ENCODE results near the gene WIPF2. TPM values are rescaled to one million over a fixed set of nuclear protein-coding genes. Genes with fewer than 3 reads are reported as not detected.

WIPF2 gene
- polyA plus RNA-seq, 2 of the 4 experiments (the other 2 are of a cell fraction), result 13.8 to 21.5 TPM

- TF ChIP-seq NFE2L2 (conservative IDR thresholded peaks at IDR 0.05; ENCODE audit: low read length) (no peak), ZSCAN20 (CRISPR knock-in tag; IDR thresholded peaks at IDR 0.05) (no peak), ESRRA (IDR thresholded peaks at IDR 0.05; ENCODE audit: borderline replicate concordance, low read length) (no peak), BHLHE40 (IDR thresholded peaks at IDR 0.05; ENCODE audit: low read depth, low read length) (no peak), CEBPB (IDR thresholded peaks at IDR 0.05) (no peak), PHF8 (IDR thresholded peaks at IDR 0.05; ENCODE audit: borderline replicate concordance, low read depth) (no peak), HEYL (CRISPR knock-in tag; IDR thresholded peaks at IDR 0.05) (no peak), HOXA7 (CRISPR knock-in tag; IDR thresholded peaks at IDR 0.05) (no peak), CBX8 (IDR thresholded peaks at IDR 0.05) (no peak), RARB (CRISPR knock-in tag; IDR thresholded peaks at IDR 0.05) (no peak)
- TF ChIP-seq, protein P1, sequence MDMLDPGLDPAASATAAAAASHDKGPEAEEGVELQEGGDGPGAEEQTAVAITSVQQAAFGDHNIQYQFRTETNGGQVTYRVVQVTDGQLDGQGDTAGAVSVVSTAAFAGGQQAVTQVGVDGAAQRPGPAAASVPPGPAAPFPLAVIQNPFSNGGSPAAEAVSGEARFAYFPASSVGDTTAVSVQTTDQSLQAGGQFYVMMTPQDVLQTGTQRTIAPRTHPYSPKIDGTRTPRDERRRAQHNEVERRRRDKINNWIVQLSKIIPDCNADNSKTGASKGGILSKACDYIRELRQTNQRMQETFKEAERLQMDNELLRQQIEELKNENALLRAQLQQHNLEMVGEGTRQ (IDR thresholded peaks at IDR 0.05), result no peak
- FAIRE-seq (no peak), ATAC-seq (no peak), DNase-seq (ENCODE audit: low read depth in 1 of 2, low spot score in 1 of 2) (no peak)
- CTCF ChIA-PET, result interaction anchor here (1.0 to 4.5 kb wide), 7 partner anchors 9 to 85 kb away, joined by 3 to 22 read pairs (median 4); partner anchors contain the start of gene WIPF2
- H3K9me3 ChIP-seq, result no peaks in the 10 kb centered on the region
- 91% methylated on average over 2 of the region's 2 CpGs for WGBS (ENCODE audit: missing lambda C conversion rate)
- H3K4me1 ChIP-seq, result peaks cover 36% of the 10 kb centered on the region
- H3K4me2 ChIP-seq, result no peak overlapping the region
- POLR2A ChIA-PET, result interaction anchor here (0.7 kb wide), 1 partner anchor 38 kb away, joined by 3 read pairs; no protein-coding TSS in a partner anchor
- H3K27ac ChIP-seq, result no peak overlapping the region
- H3K4me3 ChIP-seq, result no peak overlapping the region
Observed at GRCh38 chr17:40286473-40286872, 67.4 kb downstream of the WIPF2 start.

DNA sequence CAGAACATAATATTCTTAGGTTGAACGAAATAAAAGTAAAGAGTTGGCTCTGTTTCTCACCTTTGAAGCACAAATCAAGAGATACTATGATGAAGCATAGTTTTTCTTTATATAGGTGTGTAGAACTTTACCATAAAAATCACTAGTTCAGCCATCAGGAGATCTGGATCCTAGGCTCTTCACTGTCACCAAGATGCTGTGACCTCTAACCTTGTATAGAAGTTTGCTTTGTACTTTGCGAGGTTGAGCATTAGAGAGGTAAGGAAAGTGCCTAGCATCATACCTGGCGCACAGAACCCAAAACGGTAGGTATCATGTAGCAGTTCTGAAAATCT, 68.0 kb downstream of the WIPF2 start:
- WGBS (ENCODE audit: missing lambda C conversion rate), result 47% methylated on average over 4 of the region's 4 CpGs
- DNase-seq (ENCODE audit: low read depth in 1 of 2, low spot score in 1 of 2), result no peak
- no peaks in the 10 kb centered on the region for H3K9me3 ChIP-seq
- H3K4me3 ChIP-seq, result no peak overlapping the region
- no peak for TF ChIP-seq SMC3 (IDR thresholded peaks at IDR 0.05)
- TF ChIP-seq RAD21 (conservative IDR thresholded peaks at IDR 0.05 in 1 of 2, IDR thresholded peaks at IDR 0.05 in 1 of 2), result no peak
- no peak for TF ChIP-seq ZC3H11A (IDR thresholded peaks at IDR 0.05)
- no peak for TF ChIP-seq RCOR1 (IDR thresholded peaks at IDR 0.05; ENCODE audit: low read depth, low read length)
- TF ChIP-seq, protein P2, sequence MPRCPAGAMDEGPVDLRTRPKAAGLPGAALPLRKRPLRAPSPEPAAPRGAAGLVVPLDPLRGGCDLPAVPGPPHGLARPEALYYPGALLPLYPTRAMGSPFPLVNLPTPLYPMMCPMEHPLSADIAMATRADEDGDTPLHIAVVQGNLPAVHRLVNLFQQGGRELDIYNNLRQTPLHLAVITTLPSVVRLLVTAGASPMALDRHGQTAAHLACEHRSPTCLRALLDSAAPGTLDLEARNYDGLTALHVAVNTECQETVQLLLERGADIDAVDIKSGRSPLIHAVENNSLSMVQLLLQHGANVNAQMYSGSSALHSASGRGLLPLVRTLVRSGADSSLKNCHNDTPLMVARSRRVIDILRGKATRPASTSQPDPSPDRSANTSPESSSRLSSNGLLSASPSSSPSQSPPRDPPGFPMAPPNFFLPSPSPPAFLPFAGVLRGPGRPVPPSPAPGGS (IDR thresholded peaks at IDR 0.05), result no peak
- TF ChIP-seq ZNF302 (CRISPR knock-in tag; IDR thresholded peaks at IDR 0.05), result no peak
- no peak for TF ChIP-seq JUNB (IDR thresholded peaks at IDR 0.05)
- no peak for TF ChIP-seq CEBPB (IDR thresholded peaks at IDR 0.05)
- no peak for TF ChIP-seq RFX5 (IDR thresholded peaks at IDR 0.05)
- no peak for TF ChIP-seq RNF2 (IDR thresholded peaks at IDR 0.05; ENCODE audit: borderline replicate concordance, low read depth)
- no peak for TF ChIP-seq E2F6 (IDR thresholded peaks at IDR 0.05; ENCODE audit: borderline replicate concordance, low read depth)
- no peak for TF ChIP-seq FOSL2 (IDR thresholded peaks at IDR 0.05)
- TF ChIP-seq FOSL2 (CRISPR knock-in tag; IDR thresholded peaks at IDR 0.05), result no peak
- no peak for TF ChIP-seq CBX2 (IDR thresholded peaks at IDR 0.05; ENCODE audit: borderline replicate concordance, low read depth)
- peak; percentile 2 to 14; a peak in 3 of 6 replicates for ATAC-seq
- peak overlapping the region; percentile 54; the same call in 2 of the 3 replicates for H3K4me2 ChIP-seq
- peaks cover 34% of the 10 kb centered on the region for H3K4me1 ChIP-seq
- H3K27ac ChIP-seq, result peak overlapping the region in 1 of 2 experiments; percentile 38; a peak in 2 of 6 replicates
- FAIRE-seq, result no peak
- CTCF ChIA-PET, result interaction anchor here (1.4 kb wide), 2 partner anchors 9 to 79 kb away, joined by 4 to 5 read pairs; no protein-coding TSS in a partner anchor
- POLR2A ChIA-PET, result no interaction called here
